Epithelial cell of esophagus (primary cell): ENCODE results near the gene IMPG2.
"Not testable (repeated sequence)": the region's sequence is repeated elsewhere in the genome, so short reads cannot be mapped to it uniquely, and the experiment has no call there.

Source experiments
- DNase-seq: peaks from one replicate; pipeline ENCODE4 v3.0.0; 2010; ENCODE audit warnings: low read depth
- H3K4me3 ChIP-seq: 2 replicates; pipeline ENCODE4 v1.5.1; 2011; ENCODE audit warnings: mild to moderate bottlenecking, low read length, control low read depth
- CTCF ChIP-seq: IDR thresholded peaks from 2 replicates; pipeline ENCODE4 v1.5.1; 2011; ENCODE audit warnings: low read depth, mild to moderate bottlenecking, low read length, control low read depth, inconsistent platforms; ENCODE audit not compliant: insufficient read depth; ENCODE audit errors: missing control alignments

The IMPG2 gene

GRCh38 chr3:101319531-101319930, 844 bp downstream of the IMPG2 start:
- DNase-seq, result no peak
- TF ChIP-seq CTCF, result no peak
- H3K4me3 ChIP-seq, result no peak overlapping the region

- TF ChIP-seq CTCF, result no peak
- no peak overlapping the region for H3K4me3 ChIP-seq
- no peak for DNase-seq
These were observed 7.8 kb downstream of the IMPG2 start for GRCh38 chr3:101312545-101312944.

DNA sequence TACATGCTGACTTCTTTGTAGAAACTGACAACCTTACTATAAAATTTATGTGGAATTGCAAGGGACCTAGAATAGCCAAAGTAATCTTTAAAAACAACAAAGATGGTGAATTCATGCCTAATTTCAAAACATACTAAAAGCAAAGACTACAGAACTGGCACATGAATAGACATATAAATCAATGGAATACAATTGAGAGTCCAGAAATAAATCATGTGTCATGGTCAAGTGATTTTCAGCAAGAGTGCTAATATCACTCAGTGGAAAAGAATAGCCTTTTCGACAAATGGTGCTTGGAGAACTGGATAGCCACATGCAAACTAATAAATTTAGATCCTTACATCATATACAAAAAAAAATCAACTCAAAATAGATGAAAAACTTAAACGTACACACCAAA, 8.7 kb downstream of the IMPG2 start:
- no peak for TF ChIP-seq CTCF
- no peak for DNase-seq
- no peak overlapping the region for H3K4me3 ChIP-seq

GRCh38 chr3:101310978-101311375, 9.4 kb downstream of the IMPG2 start:
- no peak for TF ChIP-seq CTCF
- no peak for DNase-seq
- no peak overlapping the region for H3K4me3 ChIP-seq

DNA sequence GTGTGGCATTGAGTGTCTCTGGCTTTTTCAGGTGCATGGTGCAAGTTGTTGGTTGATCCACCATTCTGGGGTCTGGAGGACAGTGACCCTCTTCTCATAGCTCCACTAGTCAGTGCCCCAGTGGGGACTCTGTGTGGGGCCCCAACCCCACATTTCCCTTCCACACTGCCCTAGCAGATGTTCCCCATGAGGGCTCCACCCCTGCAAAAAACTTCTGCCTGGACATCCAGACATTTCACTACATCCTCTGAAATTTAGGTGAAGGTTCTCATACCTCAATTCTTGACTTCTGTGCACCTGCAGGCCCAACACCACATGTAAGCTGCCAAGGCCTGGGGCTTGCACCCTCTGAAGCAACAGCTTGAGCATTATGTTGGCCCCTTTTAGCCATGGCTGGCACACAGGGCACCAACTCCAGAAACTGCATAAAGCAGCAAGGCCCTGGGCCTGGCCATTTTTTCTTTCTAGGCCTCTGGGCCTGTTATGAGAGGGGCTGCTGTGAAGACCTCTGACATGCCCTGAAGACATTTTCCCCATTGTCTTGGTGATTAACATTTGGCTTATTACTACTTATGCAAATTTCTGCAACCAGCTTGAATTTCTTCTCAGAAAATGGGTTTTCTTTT, 12.1 kb downstream of the IMPG2 start:
- DNase-seq, result not testable (repeated sequence)

GRCh38 chr3:101303836-101304235, 16.5 kb downstream of the IMPG2 start:
- DNase-seq, result peak; percentile 9

More for the DNA sequence above, 12.1 kb downstream of the IMPG2 start:
- H3K4me3 ChIP-seq, result not testable (repeated sequence)

GRCh38 chr3:101303089-101303731, 17.2 kb downstream of the IMPG2 start:
- H3K4me3 ChIP-seq, result no peak overlapping the region
- no peak for TF ChIP-seq CTCF
- peak; percentile 84 for DNase-seq

More at GRCh38 chr3:101303836-101304235, 16.5 kb downstream of the IMPG2 start:
- no peak for TF ChIP-seq CTCF
- no peak overlapping the region for H3K4me3 ChIP-seq
